Caco-2 (cell line): ENCODE results near the gene FAM184A. TPM values are rescaled to one million over a fixed set of nuclear protein-coding genes. Genes with fewer than 3 reads are reported as not detected.

ENCODE experiments used
- BruUV-seq: library from RNA; stranded (reverse); fragments of 400-500 nt; replicated peaks from 2 replicates; lab custom pipeline; 2021; lab: Mats Ljungman, UMichigan
- CTCF ChIA-PET: fragments of 300-600 bp; sonication (Branson Sonifier 250); formaldehyde crosslinking; loops from one replicate; lab custom pipeline; 2022; ENCODE audit warnings: antibody characterized with exemption; lab: Charles Lee
- POLR2A ChIA-PET: fragments of 300-600 bp; sonication (Branson Sonifier 250); formaldehyde crosslinking; loops from one replicate; lab custom pipeline; 2022; ENCODE audit warnings: antibody characterized with exemption; lab: Charles Lee
- DNase-seq, 2 experiments: peaks; one replicate each; pipeline versions ENCODE4 v3.0.0 to v3.0.0-alpha.2; 2020 to 2022
- H3K27me3 ChIP-seq: replicated peaks from 2 replicates; pipeline ENCODE4 v1.6.0; 2011; ENCODE audit warnings: low read length; ENCODE audit not compliant: control insufficient read depth, insufficient read depth
- H3K36me3 ChIP-seq: 2 replicates; pipeline ENCODE4 v1.5.1; 2011; ENCODE audit warnings: low read length; ENCODE audit not compliant: control insufficient read depth, insufficient read depth
- H3K4me1 ChIP-seq: fragments of 250-450 bp; sonication (Bioruptor Pico); 2 replicates; pipeline ENCODE4 v1.5.1; 2020; ENCODE audit warnings: mild to moderate bottlenecking
- H3K4me3 ChIP-seq: 2 replicates; pipeline ENCODE4 v1.5.1; 2011; ENCODE audit warnings: low read depth, mild to moderate bottlenecking, control low read depth, low read length
- H3K9me3 ChIP-seq: fragments of 250-450 bp; sonication (Bioruptor Pico); 2 replicates; pipeline ENCODE4 v1.5.1; 2020; ENCODE audit warnings: mild to moderate bottlenecking, moderate library complexity
- H3K27ac Mint-ChIP-seq: one replicate; pipeline ENCODE4 v1.8.0; 2022; ENCODE audit warnings: mixed read lengths; ENCODE audit not compliant: unreplicated experiment
- H3K27me3 Mint-ChIP-seq: one replicate; pipeline ENCODE4 v1.8.0; 2022; ENCODE audit warnings: mixed read lengths; ENCODE audit not compliant: insufficient read depth, unreplicated experiment
- H3K36me3 Mint-ChIP-seq: one replicate; pipeline ENCODE4 v1.8.0; 2022; ENCODE audit warnings: mild to moderate bottlenecking, mixed read lengths; ENCODE audit not compliant: insufficient read depth, unreplicated experiment
- H3K4me1 Mint-ChIP-seq: one replicate; pipeline ENCODE4 v1.8.0; 2022; ENCODE audit warnings: low read depth, mixed read lengths; ENCODE audit not compliant: unreplicated experiment
- H3K4me3 Mint-ChIP-seq: one replicate; pipeline ENCODE4 v1.8.0; 2022; ENCODE audit warnings: mild to moderate bottlenecking, moderate library complexity, mixed read lengths; ENCODE audit not compliant: unreplicated experiment
- H3K9me3 Mint-ChIP-seq: one replicate; pipeline ENCODE4 v1.8.0; 2022; ENCODE audit warnings: mixed read lengths; ENCODE audit not compliant: unreplicated experiment
- intact Hi-C: fragments of 100-400 bp; cut with micrococcal nuclease; formaldehyde crosslinking; loops from one replicate; pipeline ENCODE4 v1.10.0; 2022; ENCODE audit not compliant: unreplicated experiment
- total RNA-seq: library from RNA; stranded (reverse); gene quantifications from 2 replicates; pipeline ENCODE4 v1.2.3, GENCODE V29; 2022
- TF ChIP-seq, protein P1 (sequence below), 2 experiments: fragments of 200-600 bp in 1 of 2; IDR thresholded peaks; 1 replicate in 1 of 2; 2 replicates in 1 of 2; pipeline versions ENCODE4 v1.5.1 to v1.8.0; 2011 to 2022; ENCODE audit warnings: antibody characterized with exemption in 1 of 2, control low read depth in 1 of 2, inconsistent platforms in 1 of 2, low read depth in 1 of 2, low read length in 1 of 2, mild to moderate bottlenecking in 1 of 2, moderate library complexity in 1 of 2; ENCODE audit not compliant: insufficient read depth in 1 of 2, severe bottlenecking in 1 of 2, unreplicated experiment in 1 of 2

FAM184A gene
- total RNA-seq, 1 experiment from 2014 or later, result 10.8 TPM

DNA sequence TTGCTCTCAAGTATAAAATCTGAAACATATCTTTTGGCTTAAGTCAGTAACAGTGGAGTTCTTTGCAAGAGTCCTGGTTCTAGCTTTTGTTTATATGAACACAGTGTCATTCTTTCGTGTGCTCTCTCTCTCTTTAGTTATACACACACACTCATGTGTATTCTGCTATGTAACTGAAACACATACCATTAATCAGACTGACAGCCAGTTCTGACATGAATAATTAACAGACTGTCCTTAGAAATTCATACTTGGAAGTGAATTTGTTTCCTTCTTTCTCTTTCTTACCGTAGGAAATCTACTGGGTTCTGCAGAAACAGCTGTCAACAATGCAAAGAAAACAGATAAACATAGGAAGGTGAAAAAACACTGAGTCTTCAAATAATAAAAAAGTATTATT, 146.0 kb downstream of the FAM184A start:
- ChIA-PET CTCF (no interaction called here), POLR2A (no interaction called here)
- no peaks in the 10 kb centered on the region for H3K9me3 ChIP-seq
- no peak overlapping the region for H3K4me3 ChIP-seq
- DNase-seq, result no peak
- H3K4me1 ChIP-seq, result no peaks in the 10 kb centered on the region
- TF ChIP-seq, protein P1, sequence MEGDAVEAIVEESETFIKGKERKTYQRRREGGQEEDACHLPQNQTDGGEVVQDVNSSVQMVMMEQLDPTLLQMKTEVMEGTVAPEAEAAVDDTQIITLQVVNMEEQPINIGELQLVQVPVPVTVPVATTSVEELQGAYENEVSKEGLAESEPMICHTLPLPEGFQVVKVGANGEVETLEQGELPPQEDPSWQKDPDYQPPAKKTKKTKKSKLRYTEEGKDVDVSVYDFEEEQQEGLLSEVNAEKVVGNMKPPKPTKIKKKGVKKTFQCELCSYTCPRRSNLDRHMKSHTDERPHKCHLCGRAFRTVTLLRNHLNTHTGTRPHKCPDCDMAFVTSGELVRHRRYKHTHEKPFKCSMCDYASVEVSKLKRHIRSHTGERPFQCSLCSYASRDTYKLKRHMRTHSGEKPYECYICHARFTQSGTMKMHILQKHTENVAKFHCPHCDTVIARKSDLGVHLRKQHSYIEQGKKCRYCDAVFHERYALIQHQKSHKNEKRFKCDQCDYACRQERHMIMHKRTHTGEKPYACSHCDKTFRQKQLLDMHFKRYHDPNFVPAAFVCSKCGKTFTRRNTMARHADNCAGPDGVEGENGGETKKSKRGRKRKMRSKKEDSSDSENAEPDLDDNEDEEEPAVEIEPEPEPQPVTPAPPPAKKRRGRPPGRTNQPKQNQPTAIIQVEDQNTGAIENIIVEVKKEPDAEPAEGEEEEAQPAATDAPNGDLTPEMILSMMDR (IDR thresholded peaks at IDR 0.05; ENCODE audit: insufficient read depth in 1 of 2, low read depth in 1 of 2, low read length in 1 of 2, severe bottlenecking in 1 of 2, unreplicated experiment in 1 of 2), result no peak
- no peaks in the 10 kb centered on the region for H3K36me3 ChIP-seq
- intact Hi-C loops, result no loop called here
- BruUV-seq, result no TSS peak
- Mint-ChIP-seq H3K4me1 (peaks cover 16% of the 10 kb centered on the region), H3K4me3 (no peak overlapping the region), H3K27ac (no peak overlapping the region), H3K9me3 (no peaks in the 10 kb centered on the region), H3K27me3 (no peaks in the 10 kb centered on the region), H3K36me3 (peaks cover 26% of the 10 kb centered on the region)
- H3K27me3 ChIP-seq, result no peaks in the 10 kb centered on the region

DNA sequence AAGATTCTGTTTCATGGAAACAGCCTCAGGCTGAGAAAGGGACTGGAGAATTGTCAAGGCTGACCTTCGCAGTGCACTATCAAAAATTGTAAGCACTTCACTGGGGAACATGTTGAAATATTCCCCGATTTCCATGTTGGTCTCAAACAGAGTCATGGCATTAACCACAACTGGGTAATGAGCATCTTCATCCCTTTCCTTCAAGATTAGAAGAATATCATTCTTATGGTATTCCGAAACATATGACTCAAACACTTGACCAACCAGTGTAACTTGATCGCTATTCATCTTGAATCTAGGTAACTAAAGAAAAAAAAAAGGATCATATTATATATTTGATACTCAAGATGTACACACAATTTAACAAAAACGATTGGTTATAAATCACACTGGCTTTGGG, 147.0 kb downstream of the FAM184A start:
- H3K4me1 Mint-ChIP-seq, result peaks cover 16% of the 10 kb centered on the region
- no peak overlapping the region for H3K4me3 Mint-ChIP-seq
- intact Hi-C loops, result no loop called here
- H3K9me3 Mint-ChIP-seq, result no peaks in the 10 kb centered on the region
- H3K27me3 Mint-ChIP-seq, result no peaks in the 10 kb centered on the region
- Histone ChIP-seq H3K9me3 (no peaks in the 10 kb centered on the region), H3K4me1 (no peaks in the 10 kb centered on the region), H3K36me3 (no peaks in the 10 kb centered on the region), H3K27me3 (no peaks in the 10 kb centered on the region), H3K4me3 (no peak overlapping the region)
- TF ChIP-seq, protein P1 (IDR thresholded peaks at IDR 0.05; ENCODE audit: insufficient read depth in 1 of 2, low read depth in 1 of 2, low read length in 1 of 2, severe bottlenecking in 1 of 2, unreplicated experiment in 1 of 2), result no peak
- H3K27ac Mint-ChIP-seq, result no peak overlapping the region
- H3K36me3 Mint-ChIP-seq, result peaks cover 26% of the 10 kb centered on the region
- no TSS peak for BruUV-seq
- no peak for DNase-seq
- POLR2A ChIA-PET, result no interaction called here
- CTCF ChIA-PET, result no interaction called here

DNA sequence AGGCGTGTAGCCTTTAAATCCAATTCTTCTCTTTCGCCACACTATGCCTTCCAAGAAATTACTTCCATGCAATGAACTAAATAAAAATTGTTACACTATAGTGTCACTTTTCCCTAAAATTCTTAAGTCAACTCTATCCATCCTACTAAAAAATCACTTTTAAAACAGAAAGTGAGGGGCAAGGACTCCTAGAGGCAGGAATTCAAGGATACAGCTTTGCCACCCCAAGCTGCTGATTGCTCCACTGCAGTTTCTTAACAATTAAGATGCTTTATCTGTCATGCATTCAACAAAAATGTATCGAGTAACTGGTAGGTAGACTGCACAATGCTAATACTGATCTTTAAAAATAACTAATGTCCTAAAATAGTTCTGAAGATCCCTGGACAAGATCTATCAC, 147.8 kb downstream of the FAM184A start:
- no peaks in the 10 kb centered on the region for H3K27me3 Mint-ChIP-seq
- H3K4me3 Mint-ChIP-seq, result no peak overlapping the region
- Histone ChIP-seq H3K27me3 (no peaks in the 10 kb centered on the region), H3K4me1 (no peaks in the 10 kb centered on the region), H3K9me3 (no peaks in the 10 kb centered on the region), H3K36me3 (no peaks in the 10 kb centered on the region), H3K4me3 (no peak overlapping the region)
- BruUV-seq, result no TSS peak
- intact Hi-C loops, result no loop called here
- H3K27ac Mint-ChIP-seq, result no peak overlapping the region
- CTCF ChIA-PET, result no interaction called here
- POLR2A ChIA-PET, result no interaction called here
- TF ChIP-seq, protein P1 (IDR thresholded peaks at IDR 0.05; ENCODE audit: insufficient read depth in 1 of 2, low read depth in 1 of 2, low read length in 1 of 2, severe bottlenecking in 1 of 2, unreplicated experiment in 1 of 2), result no peak
- H3K4me1 Mint-ChIP-seq, result peaks cover 12% of the 10 kb centered on the region
- DNase-seq, result no peak
- peaks cover 26% of the 10 kb centered on the region for H3K36me3 Mint-ChIP-seq
- no peaks in the 10 kb centered on the region for H3K9me3 Mint-ChIP-seq
